Measurements from ENCODE around the gene PHLDB2. TPM values are rescaled to one million over a fixed set of nuclear protein-coding genes. Genes with fewer than 3 reads are reported as not detected.

The PHLDB2 gene
- total RNA-seq, 2 experiments from 2014 or later = 0.61 to 2.1 TPM

DNA sequence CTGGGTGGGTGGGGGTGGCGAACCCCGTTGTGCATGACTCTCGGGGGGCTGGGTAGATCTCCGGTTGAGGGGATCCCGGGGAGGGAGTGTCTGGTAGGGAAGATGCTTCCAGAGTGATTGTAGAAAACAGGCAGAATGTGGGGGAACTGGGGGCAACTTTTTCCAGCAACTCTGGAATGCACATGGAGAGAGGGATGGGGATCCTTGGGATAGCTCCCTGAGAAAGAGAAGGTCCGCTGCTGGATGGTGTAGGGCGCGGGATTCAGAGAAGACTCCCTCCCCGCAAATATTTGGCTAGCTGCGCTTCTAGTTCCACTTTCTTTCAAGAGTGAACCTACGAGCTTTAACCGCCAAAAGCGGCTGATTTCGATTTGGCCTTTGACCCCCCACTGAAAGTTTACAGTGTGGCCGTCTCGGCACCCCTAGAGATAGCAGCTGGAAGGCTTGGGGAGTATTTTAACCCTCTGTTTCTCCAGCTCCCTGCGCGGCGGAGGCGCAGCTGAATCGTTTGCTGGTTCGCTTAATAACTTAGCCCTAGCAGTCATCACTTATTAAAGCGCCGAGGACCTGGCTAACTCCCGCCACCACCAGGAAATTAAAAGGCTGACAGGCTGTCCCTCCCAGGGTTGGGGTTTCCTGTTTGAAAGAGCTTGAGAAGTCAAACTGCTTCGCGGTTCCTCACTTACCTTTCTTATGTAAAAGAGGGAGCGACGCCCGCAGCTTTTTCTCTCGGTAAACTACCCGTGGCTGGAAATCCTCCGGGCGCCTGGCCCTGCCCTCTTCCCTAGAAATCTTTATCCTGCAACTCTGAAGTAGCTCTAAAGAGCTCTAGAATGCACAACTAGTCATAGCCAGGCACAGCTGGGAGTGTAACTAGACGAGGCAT lies 1.2 kb downstream of the PHLDB2 start:
- no peaks in the 10 kb centered on the region for H3K9me3 ChIP-seq (ENCODE audit: low read length)
- ChIA-PET POLR2A (interaction anchor here (0.6 to 1.5 kb wide), 6 partner anchors 9 to 183 kb away, joined by 3 to 5 read pairs (median 3); no protein-coding TSS in a partner anchor), CTCF (ENCODE audit: unreplicated experiment) (interaction anchor here (1.1 kb wide), 1 partner anchor 270 kb away, joined by 4 read pairs; no protein-coding TSS in a partner anchor)
- H3K27ac ChIP-seq (ENCODE audit: low read depth, low read length, poor library complexity, severe bottlenecking) = no peak overlapping the region
- H3K4me3 ChIP-seq (ENCODE audit: low read depth, low read length, poor library complexity, severe bottlenecking) = peak overlapping the region; percentile 67
- TF ChIP-seq, protein P1, sequence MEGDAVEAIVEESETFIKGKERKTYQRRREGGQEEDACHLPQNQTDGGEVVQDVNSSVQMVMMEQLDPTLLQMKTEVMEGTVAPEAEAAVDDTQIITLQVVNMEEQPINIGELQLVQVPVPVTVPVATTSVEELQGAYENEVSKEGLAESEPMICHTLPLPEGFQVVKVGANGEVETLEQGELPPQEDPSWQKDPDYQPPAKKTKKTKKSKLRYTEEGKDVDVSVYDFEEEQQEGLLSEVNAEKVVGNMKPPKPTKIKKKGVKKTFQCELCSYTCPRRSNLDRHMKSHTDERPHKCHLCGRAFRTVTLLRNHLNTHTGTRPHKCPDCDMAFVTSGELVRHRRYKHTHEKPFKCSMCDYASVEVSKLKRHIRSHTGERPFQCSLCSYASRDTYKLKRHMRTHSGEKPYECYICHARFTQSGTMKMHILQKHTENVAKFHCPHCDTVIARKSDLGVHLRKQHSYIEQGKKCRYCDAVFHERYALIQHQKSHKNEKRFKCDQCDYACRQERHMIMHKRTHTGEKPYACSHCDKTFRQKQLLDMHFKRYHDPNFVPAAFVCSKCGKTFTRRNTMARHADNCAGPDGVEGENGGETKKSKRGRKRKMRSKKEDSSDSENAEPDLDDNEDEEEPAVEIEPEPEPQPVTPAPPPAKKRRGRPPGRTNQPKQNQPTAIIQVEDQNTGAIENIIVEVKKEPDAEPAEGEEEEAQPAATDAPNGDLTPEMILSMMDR (conservative IDR thresholded peaks at IDR 0.05; ENCODE audit: low read length) = peak; percentile 71
- TF ChIP-seq EZH2phosphoT487 (IDR thresholded peaks at IDR 0.05; ENCODE audit: borderline replicate concordance, low read depth, low read length) = no peak
- peaks cover 5% of the 10 kb centered on the region for H3K4me1 ChIP-seq (ENCODE audit: insufficient read depth, low read length, poor library complexity, severe bottlenecking)
- H2AFZ ChIP-seq (ENCODE audit: low read length) = peak overlapping the region; percentile 77
- no peaks in the 10 kb centered on the region for H3K9me2 ChIP-seq (ENCODE audit: insufficient read depth, low read length)
- H3K36me3 ChIP-seq (ENCODE audit: insufficient read depth, low read length) = no peaks in the 10 kb centered on the region
- BruUV-seq (replicated peaks) = no TSS peak
- DNase-seq (ENCODE audit: low spot score) = peak; percentile 85
- no peaks in the 10 kb centered on the region for H4K20me1 ChIP-seq (ENCODE audit: insufficient read depth, low read length)
- intact Hi-C loops (cut with micrococcal nuclease; ENCODE audit: unreplicated experiment) = loop anchor here (1.0 to 5.0 kb wide), 3 partner anchors 143 to 191 kb away; no protein-coding TSS in a partner anchor
- peak overlapping the region; percentile 85 for H3K4me2 ChIP-seq (ENCODE audit: low read length)
- H3K79me2 ChIP-seq (ENCODE audit: insufficient read depth, low read depth, low read length) = no peaks in the 10 kb centered on the region

DNA sequence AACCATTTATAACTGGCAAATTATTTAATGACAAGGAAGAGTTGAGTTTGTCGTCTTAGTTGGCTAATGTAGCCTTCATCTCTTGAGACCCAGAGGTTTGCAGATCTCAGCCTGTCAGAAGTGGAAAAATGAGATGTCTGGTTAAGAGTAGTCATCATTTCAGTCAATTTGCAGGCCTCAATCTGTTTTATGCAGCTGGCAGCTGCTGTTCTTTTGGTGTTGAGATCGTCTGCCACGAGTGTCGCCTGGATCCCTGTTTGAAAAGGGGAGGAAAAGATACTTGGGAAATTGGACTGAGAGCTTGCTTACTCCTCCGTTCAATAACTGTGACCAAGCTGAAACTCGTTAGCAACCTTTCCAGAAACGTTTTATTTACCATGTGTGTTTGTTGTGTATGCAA lies 2.3 kb downstream of the PHLDB2 start:
- H3K4me2 ChIP-seq (ENCODE audit: low read length) = peak overlapping the region; percentile 85; the same call in 1 of the 2 replicates
- no peaks in the 10 kb centered on the region for H3K36me3 ChIP-seq (ENCODE audit: insufficient read depth, low read length)
- H4K20me1 ChIP-seq (ENCODE audit: insufficient read depth, low read length) = no peaks in the 10 kb centered on the region
- TF ChIP-seq EZH2phosphoT487 (IDR thresholded peaks at IDR 0.05; ENCODE audit: borderline replicate concordance, low read depth, low read length) = no peak
- TF ChIP-seq, protein P1 (conservative IDR thresholded peaks at IDR 0.05; ENCODE audit: low read length) = no peak
- no peak overlapping the region for H3K4me3 ChIP-seq (ENCODE audit: low read depth, low read length, poor library complexity, severe bottlenecking)
- CTCF ChIA-PET (ENCODE audit: unreplicated experiment) = no interaction called here
- no peaks in the 10 kb centered on the region for H3K79me2 ChIP-seq (ENCODE audit: insufficient read depth, low read depth, low read length)
- BruUV-seq (replicated peaks) = no TSS peak
- intact Hi-C loops (cut with micrococcal nuclease; ENCODE audit: unreplicated experiment) = loop anchor here (2.0 to 5.0 kb wide), 2 partner anchors 144 to 193 kb away; no protein-coding TSS in a partner anchor
- no peak overlapping the region for H2AFZ ChIP-seq (ENCODE audit: low read length)
- peaks cover 5% of the 10 kb centered on the region for H3K4me1 ChIP-seq (ENCODE audit: insufficient read depth, low read length, poor library complexity, severe bottlenecking)
- POLR2A ChIA-PET = interaction anchor here (0.5 to 1.0 kb wide), 2 partner anchors 149 to 210 kb away, joined by 3 to 4 read pairs; no protein-coding TSS in a partner anchor
- DNase-seq (ENCODE audit: low spot score) = no peak
- H3K9me2 ChIP-seq (ENCODE audit: insufficient read depth, low read length) = no peaks in the 10 kb centered on the region
- H3K9me3 ChIP-seq (ENCODE audit: low read length) = no peaks in the 10 kb centered on the region
- H3K27ac ChIP-seq (ENCODE audit: low read depth, low read length, poor library complexity, severe bottlenecking) = no peak overlapping the region

Data from OCI-LY7 (cell line).